Spleen (tissue), 11 donors: ENCODE measurements around the gene CCDC7. TPM values are rescaled to one million over a fixed set of nuclear protein-coding genes. Genes with fewer than 3 reads are reported as not detected.
"Not testable (repeated sequence)": the region's sequence is repeated elsewhere in the genome, so short reads cannot be mapped to it uniquely, and the experiment has no call there.

ENCODE experiments used
- DNase-seq: peaks from one replicate; pipeline ENCODE4 v3.0.0-alpha.2; 2020
- H3K27ac ChIP-seq, 8 donors: fragments of 200-600 bp; sonication (generic) in 7 of 8; 1 replicate in 4 of 8; 2 replicates in 4 of 8; pipeline versions ENCODE4 v1.5.0 to v1.8.0; 2016 to 2021; ENCODE audit warnings: inconsistent platforms in 4 of 8, mild to moderate bottlenecking in 4 of 8, moderate library complexity in 1 of 8
- H3K27me3 ChIP-seq, 7 donors: fragments of 200-600 bp; sonication (generic) in 6 of 7; replicated peaks in 1 of 7; 1 replicate in 4 of 7; 2 replicates in 3 of 7; pipeline versions ENCODE4 v1.5.0 to v1.8.0; 2016 to 2021; ENCODE audit warnings: inconsistent platforms in 3 of 7, mild to moderate bottlenecking in 1 of 7
- H3K36me3 ChIP-seq, 6 donors: fragments of 200-600 bp; sonication (generic) in 5 of 6; 1 replicate in 4 of 6; 2 replicates in 2 of 6; pipeline versions ENCODE4 v1.5.0 to v1.8.0; 2016 to 2021; ENCODE audit warnings: inconsistent platforms in 2 of 6
- H3K4me1 ChIP-seq, 6 donors: fragments of 200-600 bp; sonication (generic) in 5 of 6; 1 replicate in 3 of 6; 2 replicates in 3 of 6; pipeline versions ENCODE4 v1.5.0 to v1.8.0; 2016 to 2021; ENCODE audit warnings: inconsistent platforms in 3 of 6
- H3K4me3 ChIP-seq, 8 donors: fragments of 200-600 bp; sonication (generic) in 7 of 8; 1 replicate in 4 of 8; 2 replicates in 4 of 8; pipeline versions ENCODE4 v1.5.0 to v1.8.0; 2016 to 2021; ENCODE audit warnings: inconsistent platforms in 4 of 8, mild to moderate bottlenecking in 4 of 8, moderate library complexity in 2 of 8
- H3K9me3 ChIP-seq, 8 donors: fragments of 200-600 bp; sonication (generic) in 7 of 8; 1 replicate in 4 of 8; 2 replicates in 4 of 8; pipeline versions ENCODE4 v1.5.0 to v1.8.0; 2016 to 2021; ENCODE audit warnings: inconsistent platforms in 4 of 8
- POLR2A ChIP-seq, 3 donors: fragments of 450-650 bp; IDR thresholded peaks; one replicate each; pipeline ENCODE4 v1.5.1; 2017; ENCODE audit warnings: antibody characterized with exemption in 3 of 3, mild to moderate bottlenecking in 1 of 3
- POLR2AphosphoS5 ChIP-seq, 3 donors: sonication (generic); formaldehyde crosslinking; IDR thresholded peaks; one replicate each; pipeline ENCODE4 v1.5.1; 2017; ENCODE audit warnings: antibody characterized with exemption in 3 of 3
- WGBS, 5 donors: extraction: QIAGEN DNeasy Blood & Tissue Kit in 3 of 5; methylation state at CpG; one replicate each; pipeline versions ENCODE4 v1.1.5 to v1.1.7; 2013 to 2018; 5-methylcytosine and 5-hydroxymethylcytosine counted together
- intact Hi-C: fragments of 100-400 bp; cut with DNase I; formaldehyde crosslinking; loops from one replicate; pipeline ENCODE4 v1.15.0; 2023; ENCODE audit warnings: low total_unique reads
- polyA plus RNA-seq, 3 donors: library from polyadenylated mRNA; stranded (reverse); fragments of 200-250 nt; gene quantifications; one replicate each; pipeline ENCODE4 v1.2.1, GENCODE V29; 2013
- total RNA-seq, 7 donors: library from RNA; depleted of rRNA in 3 of 7; stranded (reverse); fragments of >200 nt in 3 of 7; fragmentation: NEBNext Ultra II Directional in 4 of 7; extraction: Animal tissue kit (Norgen Biotek cat#: 25700) in 4 of 7; gene quantifications; one replicate each; pipeline versions ENCODE4 v1.1.0 to v1.2.1, GENCODE V29; 2016 to 2021
- TF ChIP-seq, protein P1 (sequence below), 11 experiments: fragments of 200-600 bp in 7 of 11; fragments of 450-650 bp in 4 of 11; sonication (generic) in 4 of 11; IDR thresholded peaks in 8 of 11; conservative IDR thresholded peaks in 3 of 11; 1 replicate in 7 of 11; 2 replicates in 4 of 11; pipeline versions ENCODE4 v1.4.0 to v1.8.0; 2016 to 2021; ENCODE audit warnings: antibody characterized with exemption in 11 of 11, inconsistent platforms in 4 of 11, mild to moderate bottlenecking in 1 of 11
- donor health status: healthy with polysubstance abuse.
- donor health status: DM: no; HTN: no; CAD: no; lungs with moderate emphysema.
- donor health status: DM: no; HTN: no; CAD: no.
- donor health status: Bipolar disorder and iron deficiency.
- donor health status: healthy.
- donor health status: DM: no; HTN: no; CAD: no.
- donor health status: DM: yes; HTN: yes; CAD: no.

Gene CCDC7
- total and polyA plus RNA-seq, 10 donors: 0.70 to 32.6 (median 22.9) TPM

DNA sequence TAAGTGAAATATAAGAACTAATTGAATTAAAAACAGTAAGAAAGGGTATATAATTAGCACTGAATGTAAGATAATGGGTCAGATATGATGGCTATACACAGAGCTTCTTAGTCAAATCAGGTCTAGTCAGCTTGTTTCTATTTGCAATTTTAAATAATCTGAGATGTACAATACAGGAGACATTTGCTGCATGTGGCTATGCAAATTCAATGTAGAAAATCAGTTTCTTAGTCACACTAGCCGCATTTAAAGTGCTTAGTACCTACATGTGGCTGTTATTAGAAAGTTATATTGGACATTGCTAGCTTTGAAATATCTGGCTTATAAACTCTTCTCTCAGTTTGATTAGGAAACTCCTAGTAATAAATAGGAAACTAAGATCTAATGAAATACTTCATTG lies 25.3 kb downstream of the CCDC7 start:
- no peak overlapping the region for H3K4me3 ChIP-seq
- H3K36me3 ChIP-seq: peaks cover 0 to 59% (median 14%) of the 10 kb centered on the region in 6 donors
- no peaks in the 10 kb centered on the region for H3K27me3 ChIP-seq
- H3K9me3 ChIP-seq: no peaks in the 10 kb centered on the region
- intact Hi-C loops: no loop called here
- 78 to 97% (median 92%) methylated on average over 1 of the region's 1 CpG for WGBS, 5 donors
- TF ChIP-seq, protein P1, sequence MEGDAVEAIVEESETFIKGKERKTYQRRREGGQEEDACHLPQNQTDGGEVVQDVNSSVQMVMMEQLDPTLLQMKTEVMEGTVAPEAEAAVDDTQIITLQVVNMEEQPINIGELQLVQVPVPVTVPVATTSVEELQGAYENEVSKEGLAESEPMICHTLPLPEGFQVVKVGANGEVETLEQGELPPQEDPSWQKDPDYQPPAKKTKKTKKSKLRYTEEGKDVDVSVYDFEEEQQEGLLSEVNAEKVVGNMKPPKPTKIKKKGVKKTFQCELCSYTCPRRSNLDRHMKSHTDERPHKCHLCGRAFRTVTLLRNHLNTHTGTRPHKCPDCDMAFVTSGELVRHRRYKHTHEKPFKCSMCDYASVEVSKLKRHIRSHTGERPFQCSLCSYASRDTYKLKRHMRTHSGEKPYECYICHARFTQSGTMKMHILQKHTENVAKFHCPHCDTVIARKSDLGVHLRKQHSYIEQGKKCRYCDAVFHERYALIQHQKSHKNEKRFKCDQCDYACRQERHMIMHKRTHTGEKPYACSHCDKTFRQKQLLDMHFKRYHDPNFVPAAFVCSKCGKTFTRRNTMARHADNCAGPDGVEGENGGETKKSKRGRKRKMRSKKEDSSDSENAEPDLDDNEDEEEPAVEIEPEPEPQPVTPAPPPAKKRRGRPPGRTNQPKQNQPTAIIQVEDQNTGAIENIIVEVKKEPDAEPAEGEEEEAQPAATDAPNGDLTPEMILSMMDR (IDR thresholded peaks at IDR 0.05 in 8 of 11, conservative IDR thresholded peaks at IDR 0.05 in 3 of 11): no peak
- TF ChIP-seq POLR2A (IDR thresholded peaks at IDR 0.05) (no peak), POLR2AphosphoS5 (IDR thresholded peaks at IDR 0.05) (no peak)
- H3K4me1 ChIP-seq: no peaks in the 10 kb centered on the region
- DNase-seq: no peak
- no peak overlapping the region for H3K27ac ChIP-seq

DNA sequence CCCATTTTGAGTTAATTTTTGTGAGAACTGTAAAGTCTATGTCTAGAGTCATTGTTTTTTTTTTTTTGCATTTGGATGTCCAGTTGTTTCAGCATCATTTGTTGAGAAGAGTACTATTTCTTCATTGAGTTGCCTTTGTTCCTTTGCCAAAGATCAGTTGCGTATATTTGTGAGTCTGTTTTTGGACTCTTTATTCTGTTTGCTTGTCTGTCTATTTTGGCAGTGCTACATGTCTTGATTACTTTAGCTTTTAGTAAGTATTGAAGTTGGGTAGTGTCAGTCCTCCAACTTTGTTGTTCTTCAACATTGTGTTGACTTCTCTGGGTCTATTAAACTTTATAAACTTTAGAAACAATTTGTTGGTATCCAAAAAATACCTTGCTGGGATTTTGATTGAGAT lies 31.6 kb downstream of the CCDC7 start:
- Histone ChIP-seq H3K9me3 (peaks cover 8 to 36% (median 27%) of the 10 kb centered on the region in 8 donors), H3K4me1 (no peaks in the 10 kb centered on the region), H3K4me3 (no peak overlapping the region), H3K27ac (no peak overlapping the region), H3K27me3 (no peaks in the 10 kb centered on the region), H3K36me3 (peaks cover 8 to 91% (median 26%) of the 10 kb centered on the region in 6 donors)
- 89 to 100% (median 99%) methylated on average over 1 of the region's 1 CpG for WGBS, 5 donors
- DNase-seq: no peak
- intact Hi-C loops: no loop called here
- TF ChIP-seq, protein P1 (IDR thresholded peaks at IDR 0.05 in 8 of 11, conservative IDR thresholded peaks at IDR 0.05 in 3 of 11): no peak

DNA sequence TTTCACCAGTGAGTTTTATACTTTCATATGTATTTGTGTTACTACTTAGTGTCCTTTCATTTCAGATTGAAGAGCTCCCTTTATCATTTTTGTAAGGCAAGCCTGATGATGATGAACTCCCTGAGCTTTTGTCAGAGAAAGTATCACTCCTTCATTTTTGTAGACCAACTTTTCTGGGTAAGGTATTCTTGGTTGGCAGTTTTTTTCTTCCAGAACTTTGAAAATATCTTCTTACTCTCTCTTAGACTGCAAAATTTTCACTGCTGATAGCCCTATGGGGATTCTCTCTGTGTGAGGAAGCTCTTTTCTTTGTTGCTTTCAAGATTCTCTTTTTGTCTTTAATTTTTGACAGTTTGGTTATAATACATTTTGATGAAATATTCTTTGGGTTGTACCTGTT lies 35.7 kb downstream of the CCDC7 start:
- no peak for DNase-seq
- no peak overlapping the region for H3K4me3 ChIP-seq
- TF ChIP-seq POLR2A (IDR thresholded peaks at IDR 0.05): no peak
- no peak for TF ChIP-seq POLR2AphosphoS5 (IDR thresholded peaks at IDR 0.05)
- TF ChIP-seq, protein P1 (IDR thresholded peaks at IDR 0.05 in 8 of 11, conservative IDR thresholded peaks at IDR 0.05 in 3 of 11): no peak
- H3K4me1 ChIP-seq: no peaks in the 10 kb centered on the region
- no peaks in the 10 kb centered on the region for H3K27me3 ChIP-seq
- intact Hi-C loops: no loop called here
- H3K36me3 ChIP-seq: peaks cover 8 to 74% (median 21%) of the 10 kb centered on the region in 6 donors
- peaks cover 8 to 51% (median 39%) of the 10 kb centered on the region in 8 donors for H3K9me3 ChIP-seq
- H3K27ac ChIP-seq: no peak overlapping the region

DNA sequence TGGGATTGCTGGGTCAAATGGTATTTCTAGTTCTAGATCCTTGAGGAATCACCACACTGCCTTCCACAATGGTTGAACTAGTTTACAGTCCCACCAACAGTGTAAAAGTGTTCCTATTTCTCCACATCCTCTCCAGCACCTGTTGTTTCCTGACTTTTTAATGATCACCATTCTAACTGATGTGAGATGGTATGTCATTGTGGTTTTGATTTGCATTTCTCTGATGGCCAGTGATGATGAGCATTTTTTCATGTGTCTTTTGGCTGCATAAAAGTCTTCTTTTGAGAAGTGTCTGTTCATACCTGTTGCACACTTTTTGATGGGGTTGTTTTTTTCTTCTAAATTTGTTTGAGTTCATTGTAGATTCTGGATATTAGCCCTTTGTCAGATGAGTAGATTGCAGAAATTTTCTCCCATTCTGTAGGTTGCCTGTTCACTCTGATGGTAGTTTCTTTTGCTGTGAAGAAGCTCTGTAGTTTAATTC lies 37.1 kb downstream of the CCDC7 start:
- intact Hi-C loops, H3K4me3 ChIP-seq, H3K27me3 ChIP-seq: not testable (repeated sequence)

DNA sequence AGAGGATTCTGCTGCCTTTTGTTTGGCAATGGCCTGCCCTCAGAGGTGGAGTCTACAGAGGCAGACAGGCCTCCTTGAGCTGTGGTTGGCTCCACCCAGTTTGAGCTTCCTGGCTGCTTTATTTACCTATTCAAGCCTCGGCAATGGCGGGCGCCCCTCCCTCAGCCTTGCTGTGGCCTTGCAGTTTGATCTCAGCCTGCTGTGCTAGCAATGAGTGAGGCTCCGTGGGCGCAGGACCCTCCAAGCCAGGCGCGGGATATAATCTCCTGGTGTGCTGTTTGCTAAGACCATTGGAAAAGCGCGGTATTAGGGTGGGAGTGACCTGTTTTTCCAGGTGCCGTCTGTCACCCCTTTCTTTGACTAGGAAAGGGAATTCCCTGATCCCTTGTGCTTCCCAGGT lies 42.1 kb downstream of the CCDC7 start:
- intact Hi-C loops, H3K4me3 ChIP-seq, H3K27me3 ChIP-seq, DNase-seq, H3K27ac ChIP-seq, H3K4me1 ChIP-seq: not testable (repeated sequence)
- WGBS, 5 donors: 85 to 93% (median 87%) methylated on average over 8 to 10 of the region's 10 CpGs
- H3K9me3 ChIP-seq: peaks cover 0 to 29% (median 21%) of the 10 kb centered on the region in 8 donors
- peaks cover 0 to 60% (median 12%) of the 10 kb centered on the region in 6 donors for H3K36me3 ChIP-seq

More for the DNA sequence above, 37.1 kb downstream of the CCDC7 start:
- H3K4me1 ChIP-seq, H3K27ac ChIP-seq, DNase-seq: not testable (repeated sequence)
- Histone ChIP-seq H3K9me3 (peaks cover 8 to 60% (median 45%) of the 10 kb centered on the region in 8 donors), H3K36me3 (peaks cover 12 to 75% (median 24%) of the 10 kb centered on the region in 6 donors)
